CD14-positive monocyte (primary cell): ENCODE measurements around the gene AFG3L2. TPM values are rescaled to one million over a fixed set of nuclear protein-coding genes. Genes with fewer than 3 reads are reported as not detected.

ENCODE experiments used
- DNase-seq, 3 donors: peaks; one replicate each; pipeline ENCODE4 v3.0.0-alpha.2; 2011 to 2022
- H2AFZ ChIP-seq: 2 replicates; pipeline ENCODE4 v1.6.0; 2012; ENCODE audit warnings: mild to moderate bottlenecking, low read depth, low read length, inconsistent platforms; ENCODE audit not compliant: insufficient read depth, poor library complexity, severe bottlenecking
- H3K27ac ChIP-seq, 2 donors: 1 replicate in 1 of 2; 2 replicates in 1 of 2; pipeline ENCODE4 v1.5.1; 2012 to 2013; ENCODE audit warnings: low read length in 2 of 2, control low read depth in 1 of 2, inconsistent platforms in 1 of 2, low read depth in 1 of 2, mild to moderate bottlenecking in 1 of 2
- H3K27me3 ChIP-seq, 2 donors: one replicate each; pipeline versions ENCODE4 v1.6.0 to v1.6.1; 2011 to 2013; ENCODE audit warnings: low read length in 2 of 2; ENCODE audit not compliant: control insufficient read depth in 2 of 2, insufficient read depth in 2 of 2
- H3K36me3 ChIP-seq, 2 donors: replicated peaks in 1 of 2; 1 replicate in 1 of 2; 2 replicates in 1 of 2; pipeline versions ENCODE4 v1.5.1 to v1.6.1; 2012 to 2013; ENCODE audit warnings: low read length in 2 of 2, control low read depth in 1 of 2, inconsistent platforms in 1 of 2, mild to moderate bottlenecking in 1 of 2; ENCODE audit not compliant: insufficient read depth in 2 of 2, control insufficient read depth in 1 of 2
- H3K4me1 ChIP-seq, 2 donors: 1 replicate in 1 of 2; 2 replicates in 1 of 2; pipeline versions ENCODE4 v1.5.1 to v1.6.1; 2012 to 2013; ENCODE audit warnings: low read length in 2 of 2, control low read depth in 1 of 2, inconsistent platforms in 1 of 2, mild to moderate bottlenecking in 1 of 2, moderate library complexity in 1 of 2; ENCODE audit not compliant: insufficient read depth in 2 of 2, control insufficient read depth in 1 of 2
- H3K4me2 ChIP-seq: replicated peaks from 2 replicates; pipeline ENCODE3; 2012; ENCODE audit warnings: low read length, moderate library complexity, mild to moderate bottlenecking; ENCODE audit not compliant: poor library complexity, severe bottlenecking; ENCODE audit errors: extremely low read depth
- H3K4me3 ChIP-seq, 3 experiments: fragments of 200-600 bp in 1 of 3; sonication (generic) in 1 of 3; replicated peaks in 1 of 3; 1 replicate in 2 of 3; 2 replicates in 1 of 3; pipeline ENCODE4 v1.5.1; 2011 to 2013; ENCODE audit warnings: low read length in 3 of 3, mild to moderate bottlenecking in 3 of 3, control low read depth in 2 of 3, low read depth in 2 of 3, inconsistent platforms in 1 of 3, moderate library complexity in 1 of 3
- H3K79me2 ChIP-seq: 2 replicates; pipeline ENCODE4 v1.6.0; 2012; ENCODE audit warnings: mild to moderate bottlenecking, control low read depth, inconsistent platforms, low read length, moderate library complexity; ENCODE audit not compliant: insufficient read depth
- H3K9ac ChIP-seq: 2 replicates; pipeline ENCODE4 v1.6.0; 2017; ENCODE audit warnings: low read length, mild to moderate bottlenecking; ENCODE audit not compliant: insufficient read depth, poor library complexity, severe bottlenecking
- H3K9me3 ChIP-seq, 2 donors: replicated peaks in 1 of 2; 1 replicate in 1 of 2; 2 replicates in 1 of 2; pipeline versions ENCODE4 v1.5.1 to v1.6.1; 2012 to 2013; ENCODE audit warnings: low read length in 2 of 2, control low read depth in 1 of 2; ENCODE audit not compliant: control insufficient read depth in 1 of 2, insufficient read depth in 1 of 2
- H4K20me1 ChIP-seq: 2 replicates; pipeline ENCODE4 v1.6.0; 2012; ENCODE audit warnings: mild to moderate bottlenecking, low read length, control low read depth, moderate library complexity; ENCODE audit not compliant: insufficient read depth
- H3K27ac Mint-ChIP-seq, 7 donors: one replicate each; pipeline ENCODE4 v1.8.0; 2020; ENCODE audit warnings: mild to moderate bottlenecking in 7 of 7, mixed read lengths in 7 of 7, moderate library complexity in 6 of 7, inconsistent platforms in 2 of 7
- H3K27me3 Mint-ChIP-seq, 3 donors: one replicate each; pipeline ENCODE4 v1.8.0; 2021 to 2022; ENCODE audit warnings: low read depth in 3 of 3, mild to moderate bottlenecking in 3 of 3, mixed read lengths in 3 of 3, moderate library complexity in 3 of 3, inconsistent platforms in 1 of 3
- H3K36me3 Mint-ChIP-seq, 2 donors: one replicate each; pipeline ENCODE4 v1.8.0; 2020; ENCODE audit warnings: mixed read lengths in 2 of 2, inconsistent platforms in 1 of 2, mild to moderate bottlenecking in 1 of 2
- H3K4me1 Mint-ChIP-seq: one replicate; pipeline ENCODE4 v1.8.0; 2020; ENCODE audit warnings: mild to moderate bottlenecking, mixed read lengths
- H3K4me3 Mint-ChIP-seq, 2 donors: one replicate each; pipeline ENCODE4 v1.8.0; 2020; ENCODE audit warnings: mild to moderate bottlenecking in 2 of 2, mixed read lengths in 2 of 2, moderate library complexity in 1 of 2
- H3K9me3 Mint-ChIP-seq, 7 donors: one replicate each; pipeline ENCODE4 v1.8.0; 2020 to 2022; ENCODE audit warnings: mixed read lengths in 7 of 7, mild to moderate bottlenecking in 6 of 7, moderate library complexity in 6 of 7, inconsistent platforms in 2 of 7
- CTCF ChIP-seq: fragments of 200-600 bp; IDR thresholded peaks from one replicate; pipeline ENCODE4 v1.8.0; 2022; ENCODE audit warnings: antibody characterized with exemption, mild to moderate bottlenecking
- WGBS: methylation state at CpG from one replicate; pipeline ENCODE4 v1.1.5; 2013; ENCODE audit warnings: missing lambda C conversion rate; ENCODE audit not compliant: insufficient coverage; 5-methylcytosine and 5-hydroxymethylcytosine counted together
- intact Hi-C, 2 donors: fragments of 100-400 bp; cut with micrococcal nuclease; formaldehyde crosslinking; loops; one replicate each; pipeline versions ENCODE4 v1.15.0 to v1.15.1; 2023
- polyA plus RNA-seq, 3 donors: library from polyadenylated mRNA; depleted of rRNA in 1 of 3; unstranded in 2 of 3; stranded (reverse) in 1 of 3; fragments of 300-500 nt in 2 of 3; fragments of >200 nt in 1 of 3; fragmentation: Illumina TruSeq in 2 of 3; gene quantifications; 1 replicate in 2 of 3; 2 replicates in 1 of 3; pipeline ENCODE4 v1.2.3, GENCODE V29; 2012 to 2021

The AFG3L2 gene
- polyA plus RNA-seq, 3 donors, result 13.9 to 15.5 (median 13.9) TPM

DNA sequence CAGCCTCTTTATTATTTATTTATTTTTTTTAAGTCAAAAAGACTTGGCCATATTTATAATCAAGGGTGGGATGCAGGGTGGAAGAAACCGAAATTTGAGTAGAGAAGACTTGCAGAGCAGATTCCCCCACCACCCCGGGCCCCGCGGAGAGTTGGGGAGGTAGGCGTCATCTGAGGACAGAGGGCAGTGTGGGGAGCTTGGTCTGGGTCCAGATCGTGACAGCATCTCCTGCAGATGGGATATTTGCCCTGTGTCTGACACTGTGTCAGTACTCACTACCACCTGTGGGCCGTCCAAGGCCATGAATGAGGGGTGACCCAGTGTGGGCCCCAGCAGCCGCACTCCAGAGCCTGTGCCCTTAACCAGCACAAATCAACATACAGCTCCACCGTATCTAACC is 20.2 kb upstream of the AFG3L2 start:
- Histone ChIP-seq H3K4me3 (no peak overlapping the region), H3K36me3 (no peaks in the 10 kb centered on the region), H3K27me3 (no peaks in the 10 kb centered on the region), H2AFZ (no peak overlapping the region), H3K4me2 (no peak overlapping the region), H3K79me2 (no peaks in the 10 kb centered on the region), H3K27ac (no peak overlapping the region), H3K9ac (no peak overlapping the region), H4K20me1 (no peaks in the 10 kb centered on the region), H3K9me3 (no peaks in the 10 kb centered on the region), H3K4me1 (no peaks in the 10 kb centered on the region)
- Mint-ChIP-seq H3K27ac (peak overlapping the region in 1 of 7 donors; percentile 41), H3K9me3 (no peaks in the 10 kb centered on the region), H3K36me3 (no peaks in the 10 kb centered on the region), H3K4me1 (peaks cover 4% of the 10 kb centered on the region), H3K4me3 (no peak overlapping the region), H3K27me3 (peaks cover 1 to 6% (median 4%) of the 10 kb centered on the region in 3 donors)
- TF ChIP-seq CTCF, result no peak
- intact Hi-C loops, result no loop called here
- 90% methylated on average over 3 of the region's 9 CpGs for WGBS
- DNase-seq, result no peak

DNA sequence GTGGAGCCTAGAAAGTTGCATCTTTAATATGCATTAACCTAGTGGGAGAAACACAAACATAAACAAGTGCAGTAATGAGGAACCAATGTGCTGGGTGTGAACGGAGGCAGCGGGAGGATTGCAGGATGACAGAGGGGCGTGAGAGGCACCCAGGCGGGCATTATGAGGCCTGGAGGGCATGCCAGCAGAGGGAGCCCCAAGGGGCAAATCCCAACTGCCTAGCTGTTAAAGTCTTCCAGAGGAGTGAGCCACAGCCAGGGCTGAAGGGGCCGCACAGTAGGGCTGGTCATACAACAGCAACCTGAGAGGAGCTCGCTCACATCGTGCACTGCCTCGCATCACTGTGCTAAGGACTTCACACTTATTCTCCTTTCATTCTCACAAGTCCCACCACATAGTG is 17.4 kb upstream of the AFG3L2 start:
- 30% methylated on average over 8 of the region's 8 CpGs for WGBS
- H3K9me3 ChIP-seq, result no peaks in the 10 kb centered on the region
- peak; percentile 19 for TF ChIP-seq CTCF
- H3K4me3 Mint-ChIP-seq, result no peak overlapping the region
- H2AFZ ChIP-seq, result peak overlapping the region; percentile 6
- H3K36me3 ChIP-seq, result no peaks in the 10 kb centered on the region
- intact Hi-C loops, result no loop called here
- no peaks in the 10 kb centered on the region for H3K79me2 ChIP-seq
- no peaks in the 10 kb centered on the region for H3K36me3 Mint-ChIP-seq
- no peak overlapping the region for H3K9ac ChIP-seq
- H3K4me3 ChIP-seq, result no peak overlapping the region
- H3K9me3 Mint-ChIP-seq, result no peaks in the 10 kb centered on the region
- H4K20me1 ChIP-seq, result no peaks in the 10 kb centered on the region
- no peaks in the 10 kb centered on the region for H3K4me1 ChIP-seq
- no peak overlapping the region for H3K4me2 ChIP-seq
- no peaks in the 10 kb centered on the region for H3K27me3 ChIP-seq
- DNase-seq, result peak in 2 of 3 donors; percentile 15 to 24
- H3K27ac Mint-ChIP-seq, result peak overlapping the region in 1 of 7 donors; percentile 40
- H3K27me3 Mint-ChIP-seq, result peaks cover 1 to 4% (median 3%) of the 10 kb centered on the region in 3 donors
- no peak overlapping the region for H3K27ac ChIP-seq
- peaks cover 4% of the 10 kb centered on the region for H3K4me1 Mint-ChIP-seq
